ENCODE data around the gene LSM12. TPM values are rescaled to one million over a fixed set of nuclear protein-coding genes. Genes with fewer than 3 reads are reported as not detected.

Gene LSM12
- total and polyA plus RNA-seq, 10 donors: 18.9 to 43.1 (median 27.9) TPM

DNA sequence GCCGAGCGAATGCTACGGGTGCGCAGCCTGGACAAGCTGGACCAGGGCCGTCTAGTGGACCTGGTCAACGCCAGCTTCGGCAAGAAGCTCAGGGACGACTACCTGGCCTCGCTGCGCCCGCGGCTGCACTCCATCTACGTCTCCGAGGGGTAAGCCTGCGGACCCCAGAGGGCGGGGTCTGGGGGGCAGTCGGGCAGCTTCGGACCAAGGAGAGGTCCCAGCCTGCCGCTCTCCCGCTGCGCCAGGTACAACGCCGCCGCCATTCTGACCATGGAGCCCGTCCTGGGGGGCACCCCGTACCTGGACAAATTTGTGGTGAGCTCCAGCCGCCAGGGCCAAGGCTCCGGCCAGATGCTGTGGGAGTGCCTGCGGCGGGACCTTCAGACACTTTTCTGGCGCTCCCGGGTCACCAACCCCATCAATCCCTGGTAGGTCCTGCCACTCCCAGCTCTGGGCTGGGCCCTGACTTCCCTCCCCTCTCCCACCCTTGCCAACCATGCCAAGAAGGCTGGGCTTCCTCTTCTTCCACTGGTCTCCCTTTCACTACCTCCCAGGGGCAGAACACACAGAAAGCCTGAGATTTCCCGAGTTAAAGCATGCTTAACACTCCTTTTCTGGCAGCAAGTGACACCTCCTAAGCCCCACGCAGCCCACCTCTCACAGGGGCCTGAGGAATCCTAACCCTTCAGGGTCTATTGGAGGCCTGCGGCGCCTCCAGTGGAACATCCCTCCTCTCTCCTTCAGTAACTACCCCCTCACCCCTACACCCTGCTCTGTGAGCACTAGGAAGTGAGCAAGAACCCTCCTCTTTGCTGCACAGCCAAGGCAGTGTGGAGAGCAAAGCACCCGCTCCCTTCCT, 58.9 kb downstream of the LSM12 start:
- Histone ChIP-seq H3K9me3 (no peaks in the 10 kb centered on the region), H3K4me1 (peaks cover 29 to 50% (median 41%) of the 10 kb centered on the region in 6 donors), H3K36me3 (peaks cover 0 to 32% (median 6%) of the 10 kb centered on the region in 6 donors), H3K4me3 (peak overlapping the region; percentile 53 to 78 (median 63)), H3K27ac (peak overlapping the region in 6 of 8 donors; percentile 34 to 80 (median 70)), H3K27me3 (replicated peaks in 1 of 7) (peaks cover 8 to 55% (median 28%) of the 10 kb centered on the region in 7 donors)
- intact Hi-C loops (cut with DNase I; ENCODE audit: low total_unique reads): no loop called here
- 6 to 15% (median 7%) methylated on average over 19 to 37 of the region's 37 CpGs for WGBS, 5 donors
- TF ChIP-seq POLR2AphosphoS5 (IDR thresholded peaks at IDR 0.05): peak in 1 of 3 donors; percentile 27
- no peak for TF ChIP-seq POLR2A (IDR thresholded peaks at IDR 0.05)
- DNase-seq: peak; percentile 89

DNA sequence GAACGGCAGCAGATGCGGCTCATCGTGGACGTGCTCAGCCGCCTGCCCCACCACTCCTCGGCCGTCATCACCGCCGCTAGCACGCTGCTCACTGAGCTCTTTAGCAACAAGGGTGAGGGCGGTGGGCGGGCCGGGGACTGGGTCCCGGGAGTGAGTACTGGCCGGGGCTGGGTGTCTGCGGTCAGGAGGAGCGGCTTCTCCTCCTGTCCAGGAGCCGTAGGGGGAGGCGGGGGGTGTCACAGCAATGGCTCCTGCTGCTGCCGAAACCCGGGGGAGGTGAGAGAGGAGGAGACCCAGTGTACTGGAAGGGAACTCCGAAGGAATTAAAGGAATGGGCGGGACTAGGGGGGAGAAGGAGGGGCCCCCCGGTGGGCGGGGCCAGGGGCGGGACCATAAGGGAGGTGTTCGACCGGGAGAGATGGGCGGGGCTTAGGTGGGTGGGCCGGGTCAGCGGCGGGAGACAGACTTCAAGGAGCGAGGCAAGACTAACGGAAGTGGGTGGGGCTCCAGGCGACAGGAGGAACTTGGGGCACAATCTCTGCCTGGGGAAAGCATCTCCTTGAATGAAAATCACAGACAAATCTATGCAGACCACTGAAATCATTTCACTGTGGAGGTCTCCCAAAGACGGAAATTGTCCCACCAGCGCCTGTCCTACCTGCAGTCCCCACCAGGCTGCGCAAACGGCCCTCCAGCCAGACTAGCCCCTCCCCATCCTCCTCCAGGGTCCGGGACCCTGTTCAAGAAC, 59.7 kb downstream of the LSM12 start:
- peak overlapping the region in 7 of 8 donors; percentile 22 to 80 (median 65) for H3K27ac ChIP-seq
- DNase-seq: peak; percentile 99
- no peaks in the 10 kb centered on the region for H3K9me3 ChIP-seq
- intact Hi-C loops (cut with DNase I; ENCODE audit: low total_unique reads): no loop called here
- peaks cover 29 to 48% (median 41%) of the 10 kb centered on the region in 6 donors for H3K4me1 ChIP-seq
- H3K27me3 ChIP-seq (replicated peaks in 1 of 7): peaks cover 8 to 59% (median 28%) of the 10 kb centered on the region in 7 donors
- peaks cover 0 to 24% (median 5%) of the 10 kb centered on the region in 6 donors for H3K36me3 ChIP-seq
- peak overlapping the region; percentile 53 to 78 (median 63) for H3K4me3 ChIP-seq
- TF ChIP-seq POLR2A (IDR thresholded peaks at IDR 0.05) (no peak), POLR2AphosphoS5 (IDR thresholded peaks at IDR 0.05) (peak; percentile 39 to 74 (median 53))
- TF ChIP-seq, protein P1, sequence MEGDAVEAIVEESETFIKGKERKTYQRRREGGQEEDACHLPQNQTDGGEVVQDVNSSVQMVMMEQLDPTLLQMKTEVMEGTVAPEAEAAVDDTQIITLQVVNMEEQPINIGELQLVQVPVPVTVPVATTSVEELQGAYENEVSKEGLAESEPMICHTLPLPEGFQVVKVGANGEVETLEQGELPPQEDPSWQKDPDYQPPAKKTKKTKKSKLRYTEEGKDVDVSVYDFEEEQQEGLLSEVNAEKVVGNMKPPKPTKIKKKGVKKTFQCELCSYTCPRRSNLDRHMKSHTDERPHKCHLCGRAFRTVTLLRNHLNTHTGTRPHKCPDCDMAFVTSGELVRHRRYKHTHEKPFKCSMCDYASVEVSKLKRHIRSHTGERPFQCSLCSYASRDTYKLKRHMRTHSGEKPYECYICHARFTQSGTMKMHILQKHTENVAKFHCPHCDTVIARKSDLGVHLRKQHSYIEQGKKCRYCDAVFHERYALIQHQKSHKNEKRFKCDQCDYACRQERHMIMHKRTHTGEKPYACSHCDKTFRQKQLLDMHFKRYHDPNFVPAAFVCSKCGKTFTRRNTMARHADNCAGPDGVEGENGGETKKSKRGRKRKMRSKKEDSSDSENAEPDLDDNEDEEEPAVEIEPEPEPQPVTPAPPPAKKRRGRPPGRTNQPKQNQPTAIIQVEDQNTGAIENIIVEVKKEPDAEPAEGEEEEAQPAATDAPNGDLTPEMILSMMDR (IDR thresholded peaks at IDR 0.05 in 8 of 11, conservative IDR thresholded peaks at IDR 0.05 in 3 of 11): peak in 8 of 11 experiments; percentile 19 to 54 (median 43)
- 0 to 2% (median 1%) methylated on average over 30 to 40 of the region's 40 CpGs for WGBS, 5 donors

DNA sequence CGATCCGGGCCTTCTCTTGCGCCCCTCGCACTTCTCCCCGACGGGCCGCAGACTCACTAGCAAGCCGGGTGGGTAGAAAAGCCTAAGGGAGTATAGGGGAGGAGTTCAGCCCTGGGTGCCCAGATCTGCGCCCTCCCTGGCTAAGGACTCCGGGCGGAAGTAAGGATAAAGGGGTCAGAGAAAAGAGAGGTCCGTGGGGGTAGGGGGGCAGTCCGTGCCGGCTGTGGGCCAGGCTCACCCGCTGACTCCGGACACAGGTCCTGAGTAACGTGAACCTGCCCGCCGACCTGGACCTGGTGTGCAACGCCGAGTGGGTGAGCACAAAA, 60.2 kb downstream of the LSM12 start:
- H3K27ac ChIP-seq: peak overlapping the region in 6 of 8 donors; percentile 30 to 80 (median 64)
- peaks cover 29 to 48% (median 41%) of the 10 kb centered on the region in 6 donors for H3K4me1 ChIP-seq
- TF ChIP-seq POLR2A (IDR thresholded peaks at IDR 0.05) (no peak), POLR2AphosphoS5 (IDR thresholded peaks at IDR 0.05) (no peak)
- TF ChIP-seq, protein P1 (IDR thresholded peaks at IDR 0.05 in 8 of 11, conservative IDR thresholded peaks at IDR 0.05 in 3 of 11): no peak
- intact Hi-C loops (cut with DNase I; ENCODE audit: low total_unique reads): no loop called here
- H3K36me3 ChIP-seq: peaks cover 0 to 19% (median 3%) of the 10 kb centered on the region in 6 donors
- 1 to 3% (median 2%) methylated on average over 18 to 21 of the region's 21 CpGs for WGBS, 5 donors
- peak overlapping the region; percentile 45 to 76 (median 61) for H3K4me3 ChIP-seq
- no peaks in the 10 kb centered on the region for H3K9me3 ChIP-seq
- H3K27me3 ChIP-seq (replicated peaks in 1 of 7): peaks cover 8 to 65% (median 28%) of the 10 kb centered on the region in 7 donors
- no peak for DNase-seq

DNA sequence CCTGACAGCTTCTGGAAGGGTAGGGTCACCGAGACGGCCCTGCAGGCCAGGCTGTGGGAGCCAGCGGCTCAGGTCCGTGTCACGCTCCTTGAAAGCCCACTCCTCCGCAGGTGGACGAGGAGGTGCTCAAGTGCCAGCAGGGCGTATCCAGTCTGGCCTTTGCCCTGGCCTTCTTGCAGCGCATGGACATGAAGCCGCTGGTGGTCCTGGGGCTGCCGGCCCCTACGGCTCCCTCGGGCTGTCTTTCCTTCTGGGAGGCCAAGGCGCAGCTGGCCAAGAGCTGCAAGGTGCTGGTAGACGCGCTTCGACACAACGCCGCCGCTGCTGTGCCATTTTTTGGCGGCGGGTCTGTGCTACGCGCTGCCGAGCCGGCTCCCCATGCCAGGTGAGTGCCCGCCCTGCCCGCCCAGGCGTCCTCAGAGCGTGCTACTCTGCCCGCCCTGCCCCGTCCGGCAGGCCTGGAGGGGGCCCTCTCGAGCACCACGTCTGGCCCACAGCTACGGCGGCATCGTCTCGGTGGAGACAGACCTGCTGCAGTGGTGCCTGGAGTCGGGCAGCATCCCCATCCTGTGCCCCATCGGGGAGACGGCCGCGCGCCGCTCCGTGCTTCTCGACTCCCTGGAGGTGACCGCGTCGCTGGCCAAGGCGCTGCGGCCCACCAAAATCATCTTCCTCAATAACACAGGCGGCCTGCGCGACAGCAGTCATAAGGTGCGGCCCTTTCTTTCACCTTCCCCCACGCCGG, 60.8 kb downstream of the LSM12 start:
- peaks cover 29 to 48% (median 41%) of the 10 kb centered on the region in 6 donors for H3K4me1 ChIP-seq
- intact Hi-C loops (cut with DNase I; ENCODE audit: low total_unique reads): no loop called here
- H3K36me3 ChIP-seq: peaks cover 0 to 14% (median 2%) of the 10 kb centered on the region in 6 donors
- H3K9me3 ChIP-seq: no peaks in the 10 kb centered on the region
- H3K27me3 ChIP-seq (replicated peaks in 1 of 7): peaks cover 8 to 68% (median 28%) of the 10 kb centered on the region in 7 donors
- peak; percentile 89 for DNase-seq
- peak overlapping the region; percentile 45 to 76 (median 61) for H3K4me3 ChIP-seq
- H3K27ac ChIP-seq: peak overlapping the region in 4 of 8 donors; percentile 51 to 80 (median 76)
- WGBS, 5 donors: 3 to 8% (median 4%) methylated on average over 13 to 59 of the region's 59 CpGs
- TF ChIP-seq, protein P1 (IDR thresholded peaks at IDR 0.05 in 8 of 11, conservative IDR thresholded peaks at IDR 0.05 in 3 of 11): peak in 5 of 11 experiments; percentile 8 to 45 (median 39)
- TF ChIP-seq POLR2A (IDR thresholded peaks at IDR 0.05) (no peak), POLR2AphosphoS5 (IDR thresholded peaks at IDR 0.05) (peak in 1 of 3 donors; percentile 47)

All from spleen (tissue), 11 donors.